Measurements from ENCODE around the gene AGBL1.

DNA sequence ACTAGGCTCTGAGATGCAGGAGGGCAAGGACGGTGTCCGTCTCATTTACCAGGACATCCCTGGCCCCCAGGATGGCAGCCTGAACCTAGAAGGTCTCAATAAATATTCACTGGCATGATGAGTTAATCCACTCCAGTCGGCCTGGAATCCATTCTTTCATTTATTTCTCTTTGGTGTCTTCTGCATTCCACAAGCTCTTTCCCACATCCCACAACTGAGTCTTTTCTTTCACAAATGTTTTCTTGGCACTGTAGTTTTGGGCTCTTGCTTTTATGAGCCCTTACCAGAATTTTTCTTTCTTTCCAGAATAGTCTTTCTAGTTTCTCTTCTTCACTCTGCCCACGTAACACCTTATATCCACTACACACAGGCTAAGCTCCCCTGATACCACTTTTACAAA, 778.0 kb downstream of the AGBL1 start:
- TF ChIP-seq, protein P1, sequence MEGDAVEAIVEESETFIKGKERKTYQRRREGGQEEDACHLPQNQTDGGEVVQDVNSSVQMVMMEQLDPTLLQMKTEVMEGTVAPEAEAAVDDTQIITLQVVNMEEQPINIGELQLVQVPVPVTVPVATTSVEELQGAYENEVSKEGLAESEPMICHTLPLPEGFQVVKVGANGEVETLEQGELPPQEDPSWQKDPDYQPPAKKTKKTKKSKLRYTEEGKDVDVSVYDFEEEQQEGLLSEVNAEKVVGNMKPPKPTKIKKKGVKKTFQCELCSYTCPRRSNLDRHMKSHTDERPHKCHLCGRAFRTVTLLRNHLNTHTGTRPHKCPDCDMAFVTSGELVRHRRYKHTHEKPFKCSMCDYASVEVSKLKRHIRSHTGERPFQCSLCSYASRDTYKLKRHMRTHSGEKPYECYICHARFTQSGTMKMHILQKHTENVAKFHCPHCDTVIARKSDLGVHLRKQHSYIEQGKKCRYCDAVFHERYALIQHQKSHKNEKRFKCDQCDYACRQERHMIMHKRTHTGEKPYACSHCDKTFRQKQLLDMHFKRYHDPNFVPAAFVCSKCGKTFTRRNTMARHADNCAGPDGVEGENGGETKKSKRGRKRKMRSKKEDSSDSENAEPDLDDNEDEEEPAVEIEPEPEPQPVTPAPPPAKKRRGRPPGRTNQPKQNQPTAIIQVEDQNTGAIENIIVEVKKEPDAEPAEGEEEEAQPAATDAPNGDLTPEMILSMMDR (conservative IDR thresholded peaks at IDR 0.05; ENCODE audit: low read depth, low read length) = no peak
- TF ChIP-seq EZH2 (IDR thresholded peaks at IDR 0.05; ENCODE audit: borderline replicate concordance, low read depth, low read length, poor library complexity, severe bottlenecking) = no peak
